Prostate gland (tissue), 2 donors: ENCODE measurements around the gene DHRS7B. TPM values are rescaled to one million over a fixed set of nuclear protein-coding genes. Genes with fewer than 3 reads are reported as not detected.

Experiments
- DNase-seq: peaks from one replicate; pipeline ENCODE4 v3.0.0-alpha.2; 2019; ENCODE audit warnings: low spot score
- H3K27ac ChIP-seq, 2 donors: fragments of 200-600 bp; sonication (generic); 2 replicates each; pipeline ENCODE4 v1.5.1; 2017 to 2019
- H3K27me3 ChIP-seq: fragments of 200-600 bp; sonication (generic); replicated peaks from 2 replicates; pipeline ENCODE4 v1.5.1; 2019; ENCODE audit not compliant: insufficient read depth
- H3K36me3 ChIP-seq, 2 donors: fragments of 200-600 bp; sonication (generic); 1 replicate in 1 of 2; 2 replicates in 1 of 2; pipeline versions ENCODE4 v1.5.1 to v1.8.1; 2017 to 2019
- H3K4me1 ChIP-seq: fragments of 200-600 bp; sonication (generic); replicated peaks from 2 replicates; pipeline ENCODE4 v1.5.1; 2019
- H3K4me3 ChIP-seq, 2 donors: fragments of 200-600 bp; sonication (generic); 2 replicates each; pipeline ENCODE4 v1.5.1; 2017 to 2019
- H3K9me3 ChIP-seq: fragments of 200-600 bp; sonication (generic); 2 replicates; pipeline ENCODE4 v1.5.1; 2017
- POLR2A ChIP-seq: fragments of 450-650 bp; IDR thresholded peaks from one replicate; pipeline ENCODE4 v1.6.1; 2016; ENCODE audit warnings: antibody characterized with exemption, mild to moderate bottlenecking
- POLR2AphosphoS5 ChIP-seq: sonication (generic); formaldehyde crosslinking; IDR thresholded peaks from one replicate; pipeline ENCODE4 v1.6.1; 2017; ENCODE audit warnings: antibody characterized with exemption
- WGBS: methylation state at CpG from one replicate; pipeline ENCODE4 v1.1.5; 2018; 5-methylcytosine and 5-hydroxymethylcytosine counted together
- intact Hi-C: fragments of 100-400 bp; cut with DNase I; formaldehyde crosslinking; loops from one replicate; pipeline ENCODE4 v1.14.2; 2022
- total RNA-seq, 2 donors: library from RNA; depleted of rRNA; stranded (reverse); fragments of >200 nt; gene quantifications; one replicate each; pipeline ENCODE4 v1.1.0, GENCODE V29; 2016
- TF ChIP-seq, protein P1 (sequence below), 4 experiments: fragments of 200-600 bp in 2 of 4; fragments of 450-650 bp in 2 of 4; sonication (generic) in 2 of 4; IDR thresholded peaks; 1 replicate in 3 of 4; 2 replicates in 1 of 4; pipeline ENCODE4 v1.5.1; 2016 to 2019; ENCODE audit warnings: antibody characterized with exemption in 4 of 4, mild to moderate bottlenecking in 2 of 4, moderate library complexity in 2 of 4

The DHRS7B gene
- total RNA-seq, 2 donors from 2014 or later, result 52.1 to 67.5 TPM

DNA sequence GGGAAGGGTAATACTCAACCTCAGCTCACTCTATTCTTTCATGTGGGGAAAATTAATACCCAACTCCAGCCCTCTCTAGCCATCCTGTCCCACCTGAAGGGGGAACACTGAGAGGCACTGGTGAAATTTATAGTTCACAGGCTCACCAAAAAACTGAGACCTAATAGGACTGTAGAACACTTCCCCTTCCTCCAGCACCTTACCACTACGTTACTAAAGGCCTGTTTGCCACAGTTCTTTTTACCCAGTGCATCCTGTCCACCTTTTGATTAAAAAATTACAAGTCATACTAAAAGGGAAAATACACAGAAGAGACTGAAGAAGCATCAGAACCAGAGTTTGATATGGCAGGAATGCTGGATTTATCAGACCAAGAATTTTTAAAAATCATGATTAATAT lies 26.0 kb downstream of the DHRS7B start:
- Histone ChIP-seq H3K27ac (no peak overlapping the region), H3K27me3 (no peaks in the 10 kb centered on the region), H3K36me3 (no peaks in the 10 kb centered on the region), H3K4me3 (no peak overlapping the region), H3K4me1 (no peaks in the 10 kb centered on the region), H3K9me3 (no peaks in the 10 kb centered on the region)
- WGBS, result 89% methylated on average over 1 of the region's 1 CpG
- TF ChIP-seq POLR2AphosphoS5, result no peak
- no peak for TF ChIP-seq POLR2A
- TF ChIP-seq, protein P1, sequence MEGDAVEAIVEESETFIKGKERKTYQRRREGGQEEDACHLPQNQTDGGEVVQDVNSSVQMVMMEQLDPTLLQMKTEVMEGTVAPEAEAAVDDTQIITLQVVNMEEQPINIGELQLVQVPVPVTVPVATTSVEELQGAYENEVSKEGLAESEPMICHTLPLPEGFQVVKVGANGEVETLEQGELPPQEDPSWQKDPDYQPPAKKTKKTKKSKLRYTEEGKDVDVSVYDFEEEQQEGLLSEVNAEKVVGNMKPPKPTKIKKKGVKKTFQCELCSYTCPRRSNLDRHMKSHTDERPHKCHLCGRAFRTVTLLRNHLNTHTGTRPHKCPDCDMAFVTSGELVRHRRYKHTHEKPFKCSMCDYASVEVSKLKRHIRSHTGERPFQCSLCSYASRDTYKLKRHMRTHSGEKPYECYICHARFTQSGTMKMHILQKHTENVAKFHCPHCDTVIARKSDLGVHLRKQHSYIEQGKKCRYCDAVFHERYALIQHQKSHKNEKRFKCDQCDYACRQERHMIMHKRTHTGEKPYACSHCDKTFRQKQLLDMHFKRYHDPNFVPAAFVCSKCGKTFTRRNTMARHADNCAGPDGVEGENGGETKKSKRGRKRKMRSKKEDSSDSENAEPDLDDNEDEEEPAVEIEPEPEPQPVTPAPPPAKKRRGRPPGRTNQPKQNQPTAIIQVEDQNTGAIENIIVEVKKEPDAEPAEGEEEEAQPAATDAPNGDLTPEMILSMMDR (IDR thresholded peaks at IDR 0.05), result no peak
- intact Hi-C loops, result no loop called here
- DNase-seq, result no peak

DNA sequence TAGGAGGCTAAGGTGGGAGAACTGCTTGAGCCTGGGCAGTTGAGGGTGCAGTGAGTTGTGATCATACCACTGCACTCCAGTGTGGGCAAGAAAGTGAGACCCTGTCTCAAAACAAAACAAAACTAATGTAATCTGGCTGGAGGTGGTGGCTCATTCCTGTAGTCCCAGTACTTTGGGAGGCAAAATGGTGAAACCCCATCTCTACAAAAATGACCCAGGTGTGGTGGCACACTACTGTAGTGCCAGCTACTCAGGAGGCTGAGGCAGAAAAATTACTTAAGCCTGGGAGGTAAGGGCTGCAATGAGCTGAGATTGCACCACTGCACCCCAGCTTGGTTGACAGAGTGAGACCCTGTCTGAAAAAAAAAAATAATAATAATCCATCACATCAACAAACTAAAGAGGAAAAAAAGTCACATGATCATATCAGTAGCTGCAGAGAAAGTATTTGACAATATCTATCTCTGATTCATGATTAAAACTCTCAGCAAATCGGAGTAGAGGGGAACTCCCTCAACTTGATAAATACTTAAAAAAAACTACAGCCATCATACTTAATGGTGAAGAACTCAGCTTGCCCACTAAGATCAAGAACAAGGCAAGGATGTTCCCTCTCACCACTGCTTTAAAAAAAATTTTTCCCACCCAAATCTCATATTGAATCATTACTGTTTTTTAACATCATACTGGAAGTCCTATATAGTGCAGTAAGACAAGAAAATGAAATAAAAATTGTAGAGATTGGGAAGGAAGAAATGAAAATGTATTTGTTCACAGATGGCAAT lies 31.0 kb downstream of the DHRS7B start:
- TF ChIP-seq, protein P1 (IDR thresholded peaks at IDR 0.05), result no peak
- TF ChIP-seq POLR2AphosphoS5 (no peak), POLR2A (no peak)
- intact Hi-C loops, result no loop called here
- 100% methylated on average over 1 of the region's 1 CpG for WGBS
- Histone ChIP-seq H3K36me3 (no peaks in the 10 kb centered on the region), H3K27ac (no peak overlapping the region), H3K4me3 (no peak overlapping the region), H3K9me3 (no peaks in the 10 kb centered on the region), H3K4me1 (peaks cover 8% of the 10 kb centered on the region), H3K27me3 (no peaks in the 10 kb centered on the region)
- DNase-seq, result no peak

DNA sequence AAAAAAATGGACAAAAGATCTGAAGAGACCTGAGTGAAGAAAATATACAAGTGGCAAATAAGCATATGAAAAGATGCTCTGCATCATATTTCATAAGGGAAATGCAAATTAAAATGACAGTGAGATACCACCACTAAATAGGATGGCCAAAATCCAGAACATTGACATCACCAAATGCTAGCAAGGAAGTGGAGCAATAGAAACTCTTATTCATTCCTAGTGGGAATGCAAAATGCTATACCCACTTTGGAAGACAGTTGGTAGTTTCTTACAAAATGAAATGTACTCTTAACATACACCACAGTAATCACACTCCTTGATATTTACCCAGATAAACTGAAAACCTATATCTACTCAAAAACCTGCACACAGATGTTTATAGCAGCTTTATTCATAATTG lies 33.6 kb downstream of the DHRS7B start:
- no peaks in the 10 kb centered on the region for H3K9me3 ChIP-seq
- TF ChIP-seq, protein P1 (IDR thresholded peaks at IDR 0.05), result no peak
- TF ChIP-seq POLR2A (no peak), POLR2AphosphoS5 (no peak)
- no peak overlapping the region for H3K4me3 ChIP-seq
- no peak for DNase-seq
- H3K27ac ChIP-seq, result no peak overlapping the region
- no peaks in the 10 kb centered on the region for H3K27me3 ChIP-seq
- intact Hi-C loops, result no loop called here
- peaks cover 8% of the 10 kb centered on the region for H3K4me1 ChIP-seq
- H3K36me3 ChIP-seq, result no peaks in the 10 kb centered on the region

DNA sequence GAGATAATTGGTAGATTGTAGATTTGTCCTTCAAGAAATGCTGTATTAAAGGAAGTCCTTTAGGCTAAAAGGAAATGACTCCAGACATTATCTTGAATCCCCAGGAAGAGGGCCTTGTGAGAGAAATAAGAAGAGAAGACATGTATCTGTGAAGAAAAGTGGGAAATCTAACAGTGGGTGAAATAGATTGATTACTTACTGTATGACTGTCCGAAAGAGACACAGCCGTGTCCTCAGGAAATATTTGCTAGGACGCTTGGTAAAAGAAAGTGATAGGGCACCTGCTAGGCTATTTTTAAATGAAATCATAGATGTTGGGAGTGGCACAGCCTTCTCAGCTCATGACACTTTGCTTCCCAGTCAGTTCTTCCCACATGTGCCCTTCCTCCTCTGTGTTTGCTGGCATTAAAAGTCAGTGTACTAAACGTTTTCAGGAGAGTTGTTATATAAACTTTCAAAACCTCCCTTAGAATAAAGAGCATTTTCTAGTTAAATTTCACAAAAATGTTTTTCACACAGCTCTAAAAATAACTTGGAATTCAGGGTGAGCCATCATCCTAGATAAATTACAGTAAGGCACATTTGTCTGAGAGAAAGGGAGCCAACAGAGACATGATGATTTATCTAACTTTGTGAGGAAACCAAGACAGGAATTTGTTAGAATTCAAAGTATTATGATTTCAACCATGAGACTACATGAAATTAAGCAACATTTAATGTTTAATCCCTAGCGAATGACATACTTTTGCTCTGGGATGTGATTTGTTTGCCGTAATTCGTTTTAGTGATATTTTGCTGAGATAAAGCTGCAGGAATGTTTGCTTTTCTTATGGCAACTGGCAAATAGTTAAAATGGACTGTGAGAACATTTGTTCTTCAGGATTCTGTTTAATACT lies 35.0 kb downstream of the DHRS7B start:
- Histone ChIP-seq H3K27me3 (no peaks in the 10 kb centered on the region), H3K36me3 (no peaks in the 10 kb centered on the region), H3K9me3 (no peaks in the 10 kb centered on the region), H3K4me3 (no peak overlapping the region), H3K27ac (peak overlapping the region in 1 of 2 donors; percentile 5), H3K4me1 (peaks cover 8% of the 10 kb centered on the region)
- intact Hi-C loops, result no loop called here
- TF ChIP-seq, protein P1 (IDR thresholded peaks at IDR 0.05), result no peak
- no peak for TF ChIP-seq POLR2A
- TF ChIP-seq POLR2AphosphoS5, result no peak
- 24% methylated on average over 7 of the region's 7 CpGs for whole genome bisulfite sequencing
- no peak for DNase-seq
